MV-4-11 (cell line): ENCODE data around the gene PALLD.
A peak's percentile ranks its signal among the peaks of the same experiment; 100 is the strongest.

ENCODE experiments used
- DNase-seq: peaks from one replicate; lab custom pipeline; 2025; lab: John Stamatoyannopoulos, UW

The PALLD gene

DNA sequence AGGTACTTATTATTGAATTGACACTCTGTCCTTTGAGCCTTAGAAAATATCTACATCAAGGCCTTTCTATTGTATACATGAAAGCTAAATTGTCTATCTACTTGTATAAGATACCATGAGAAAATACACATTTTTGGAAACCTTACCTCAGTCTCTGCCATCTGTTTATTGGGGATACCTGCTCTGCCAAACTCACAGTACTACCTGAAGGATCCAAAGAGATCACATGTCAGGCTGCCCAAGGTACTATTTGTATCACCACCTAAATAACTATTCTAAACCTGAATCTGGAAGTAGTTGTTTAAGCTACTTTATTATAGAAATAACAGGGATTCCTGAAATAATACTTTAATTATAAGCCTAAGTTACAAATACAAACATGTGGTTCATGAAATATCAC lies 126.2 kb downstream of the PALLD start:
- no peak for DNase-seq

DNA sequence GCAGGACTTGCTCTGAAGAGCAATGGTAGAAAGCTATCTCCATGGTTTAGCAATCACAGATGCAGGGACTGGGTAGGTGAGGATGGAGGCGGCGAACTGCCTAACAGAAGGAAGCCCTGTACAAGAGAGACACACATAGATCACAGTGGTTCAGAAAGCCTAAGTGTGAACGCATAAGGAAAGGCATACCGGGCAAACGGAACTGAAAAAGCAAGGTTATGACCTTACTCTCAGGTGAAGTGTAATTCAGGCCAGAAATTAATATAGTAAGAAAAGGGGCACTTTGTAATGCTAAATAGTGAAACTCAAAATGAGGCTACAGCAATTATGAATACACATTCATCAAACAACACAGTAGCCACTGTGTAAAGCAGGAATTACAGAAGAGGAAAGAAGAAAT lies 126.6 kb downstream of the PALLD start:
- no peak for DNase-seq

DNA sequence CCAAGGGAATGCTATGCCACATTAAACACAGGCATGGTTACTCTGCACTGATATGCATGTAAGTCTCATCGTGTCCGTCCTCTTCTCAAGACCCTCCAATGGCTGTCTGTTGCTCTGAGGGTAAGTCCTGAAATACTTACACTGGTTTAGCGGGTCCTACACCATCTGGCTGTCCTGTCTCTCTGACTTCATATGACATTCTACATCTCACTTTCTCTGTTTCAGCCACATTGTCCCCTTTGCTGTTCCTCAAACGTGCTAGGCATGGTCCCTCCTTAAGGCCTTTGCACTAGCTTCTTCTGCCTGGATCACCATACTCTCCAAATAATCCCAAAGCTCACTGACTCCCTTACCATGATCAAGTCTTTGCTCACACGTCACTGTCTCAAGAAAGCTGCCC lies 131.4 kb downstream of the PALLD start:
- DNase-seq, result no peak

DNA sequence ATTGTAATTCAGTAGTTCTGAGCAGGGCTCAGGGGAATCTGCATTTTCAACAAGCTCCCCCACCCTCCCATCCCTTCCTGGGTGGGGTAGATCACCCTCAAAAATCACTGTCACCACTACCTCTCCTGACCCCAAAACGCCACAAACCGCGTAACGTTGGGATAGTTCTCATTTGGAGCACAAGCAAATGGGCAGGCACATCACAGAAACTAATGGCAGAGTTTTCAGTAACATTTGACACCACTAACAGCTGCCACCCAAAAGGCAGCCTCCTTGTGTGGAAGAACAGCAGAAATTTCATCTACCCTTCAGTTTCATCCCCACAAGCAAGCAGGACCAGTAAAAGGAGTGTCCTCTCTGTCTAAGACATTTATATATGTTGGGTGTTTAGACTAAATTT lies 132.7 kb downstream of the PALLD start:
- DNase-seq, result no peak

DNA sequence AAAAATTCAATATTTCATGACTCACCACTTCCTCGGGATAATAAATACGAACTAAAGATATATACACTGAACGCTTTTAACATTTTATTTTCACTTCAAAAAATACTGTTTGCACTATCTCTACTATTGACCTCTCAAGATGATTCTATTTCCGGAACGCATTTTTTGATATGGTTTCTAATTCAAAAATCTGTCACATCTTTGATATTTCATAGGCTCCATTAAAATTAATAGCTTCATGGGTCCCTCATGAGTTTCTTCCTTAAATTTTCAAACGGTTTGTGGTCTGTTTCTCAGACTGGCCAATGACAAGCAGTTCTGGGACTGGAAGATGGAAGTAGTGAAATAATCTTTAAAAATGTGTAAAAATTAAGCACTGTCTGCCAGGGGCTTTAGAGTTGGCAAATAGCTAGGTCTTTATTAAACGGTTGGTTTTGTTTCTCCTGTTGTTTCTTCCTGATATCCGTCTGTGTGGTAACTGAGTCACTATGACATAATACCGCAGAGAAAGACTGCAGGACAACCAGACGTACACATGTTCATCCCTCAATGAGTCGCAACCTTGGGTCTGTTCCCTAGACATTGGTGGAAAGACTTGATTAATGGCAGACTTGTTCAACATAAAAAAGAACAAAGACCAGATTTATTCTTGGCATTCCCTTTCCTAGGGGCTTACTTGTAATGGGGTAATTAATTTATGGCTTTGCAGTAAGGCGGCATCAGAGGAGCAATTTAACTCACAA lies 133.8 kb downstream of the PALLD start:
- DNase-seq, result no peak

DNA sequence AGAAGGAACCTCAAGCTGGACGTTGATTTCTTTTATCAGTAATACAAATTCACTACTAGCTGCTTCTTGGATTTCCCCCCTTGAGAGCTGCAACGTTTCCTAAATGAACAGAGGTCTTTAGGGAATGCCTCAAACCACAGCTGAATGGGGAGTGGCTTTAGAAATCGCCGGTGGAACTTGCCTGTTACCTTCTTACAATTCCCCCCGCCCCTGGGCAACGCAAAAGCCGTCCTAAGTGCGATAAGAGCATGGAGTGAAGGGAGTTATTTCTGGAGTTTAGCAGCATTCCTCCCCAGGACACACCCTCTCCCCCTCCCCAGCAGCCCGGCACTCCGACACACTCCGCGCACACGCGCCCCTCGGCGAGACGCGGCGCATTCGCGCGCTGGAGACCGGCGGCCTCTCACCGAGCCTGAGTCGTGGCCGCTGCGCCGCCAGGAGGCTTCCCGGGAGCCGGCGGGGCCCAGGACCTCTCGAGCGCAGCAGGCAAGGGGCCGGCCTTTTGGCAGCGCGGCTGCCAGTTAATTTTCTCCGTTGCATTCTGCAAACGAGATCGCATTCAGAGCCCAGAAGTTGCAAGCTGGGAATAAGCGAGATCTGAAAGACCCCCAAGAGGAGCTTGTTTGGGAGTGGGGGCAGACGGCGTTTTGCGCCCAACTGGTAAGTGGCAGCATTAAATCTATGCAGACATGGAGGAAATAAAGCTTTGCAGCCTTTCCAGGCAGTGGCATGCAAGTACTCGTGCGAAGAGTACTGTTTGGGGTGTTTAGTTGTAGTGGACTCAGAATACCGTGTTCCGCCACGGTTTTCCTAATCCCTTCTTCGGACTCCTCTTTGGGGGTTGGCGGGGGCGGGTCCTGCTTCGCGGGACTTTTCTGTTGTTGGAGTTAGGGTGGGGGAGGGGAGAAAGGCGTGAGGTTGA lies 134.7 kb downstream of the PALLD start:
- DNase-seq, result no peak

DNA sequence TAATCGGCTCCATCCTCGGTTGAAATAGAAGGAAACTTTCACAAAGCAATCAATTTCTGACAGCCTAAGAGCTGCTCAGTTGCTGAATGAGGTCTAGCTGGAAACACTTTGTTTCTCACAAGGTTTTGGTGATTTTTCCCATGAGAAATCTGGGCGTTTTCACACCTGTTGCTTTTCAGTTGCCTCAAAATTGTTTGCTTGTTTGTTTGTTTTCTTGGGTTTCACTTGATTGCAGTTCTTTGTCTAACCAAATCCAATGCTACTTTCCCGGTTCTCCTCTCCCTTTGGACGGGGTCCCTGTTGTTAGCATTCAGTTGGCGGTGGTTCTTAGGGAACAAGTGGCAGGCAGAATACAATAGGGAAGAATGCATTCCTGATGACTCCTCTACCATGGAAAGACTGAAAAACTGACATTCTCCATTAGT lies 135.5 kb downstream of the PALLD start:
- no peak for DNase-seq

DNA sequence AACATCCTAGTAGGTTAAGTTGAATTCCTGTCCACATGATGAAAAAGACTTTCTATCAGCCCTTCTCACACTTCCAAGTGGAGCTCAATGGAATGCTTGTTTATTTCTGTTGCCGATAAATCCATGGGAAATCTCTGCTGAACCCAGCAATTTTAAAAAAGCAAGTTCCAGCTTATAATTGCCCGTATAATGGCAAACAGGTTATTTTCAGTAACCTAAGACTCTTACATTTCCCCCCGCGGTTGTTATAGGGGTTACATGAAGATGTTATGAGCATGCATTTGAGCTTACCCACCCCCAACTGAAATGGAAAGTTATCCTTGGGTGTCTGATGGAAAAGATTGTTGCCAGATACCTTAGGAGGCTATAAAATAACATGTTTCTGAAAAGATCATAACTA lies 136.2 kb downstream of the PALLD start:
- no peak for DNase-seq

DNA sequence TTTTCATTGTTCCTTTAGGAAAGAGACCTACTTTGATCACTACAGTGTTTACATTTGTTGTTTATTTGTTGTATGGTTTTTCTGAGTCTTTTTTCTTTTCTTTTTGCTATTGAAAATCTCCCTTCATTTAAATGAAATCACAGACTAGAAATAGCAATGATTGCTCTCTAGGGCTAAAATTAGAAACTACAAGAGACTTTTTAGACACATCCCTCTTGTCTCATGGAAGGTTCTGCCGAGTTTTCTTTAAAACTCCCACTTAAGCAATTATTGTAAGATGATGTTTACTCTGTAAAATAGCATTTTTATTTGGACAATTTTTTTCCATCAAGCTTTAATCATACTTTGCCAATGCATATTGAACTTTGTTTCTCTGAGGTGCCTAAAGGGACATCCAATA lies 136.6 kb downstream of the PALLD start:
- DNase-seq, result no peak

DNA sequence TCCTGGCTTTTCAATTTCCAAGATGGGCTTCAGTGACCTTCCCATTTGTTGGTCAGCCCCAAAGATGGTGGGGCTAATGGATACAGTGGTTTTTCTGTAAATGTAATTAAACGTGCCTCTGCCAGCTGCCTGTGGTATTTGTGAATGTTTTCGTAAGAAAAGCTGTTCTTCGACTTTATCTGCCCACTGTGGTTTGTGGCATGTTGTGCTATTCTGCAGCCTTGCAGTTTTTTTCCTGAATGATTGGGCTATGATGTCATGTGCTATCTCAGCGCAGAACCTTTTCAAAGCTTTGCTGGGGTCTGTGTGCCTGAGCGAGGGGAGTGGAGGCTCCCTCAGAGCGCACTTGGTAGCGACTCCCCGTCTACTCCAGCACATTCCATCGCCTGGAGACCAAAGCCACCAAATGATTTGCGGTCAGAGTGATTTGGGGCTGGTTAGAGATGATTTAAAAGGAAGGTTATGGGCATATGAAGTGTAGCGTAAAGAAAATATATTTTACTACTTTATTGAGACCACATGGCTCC lies 137.5 kb downstream of the PALLD start:
- DNase-seq, result peak; percentile 65

DNA sequence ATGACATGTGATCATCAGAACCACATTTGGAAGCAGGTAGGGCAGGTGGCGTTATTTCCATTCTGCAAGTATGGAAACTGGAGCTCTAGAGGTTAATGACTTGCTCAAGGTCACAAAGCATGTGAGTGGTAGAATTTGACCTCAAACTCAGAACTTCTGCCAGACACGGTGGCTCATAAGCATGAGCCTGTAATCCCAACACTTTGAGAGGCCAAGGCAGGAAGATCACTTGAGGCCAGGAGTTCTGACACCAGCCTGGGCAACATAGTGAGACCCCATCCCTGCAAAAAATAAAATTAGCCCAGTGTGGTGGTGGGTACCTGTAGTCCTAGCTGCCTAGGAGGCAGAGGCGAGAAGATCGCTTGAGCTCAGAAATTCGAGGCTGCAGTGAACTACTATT lies 139.2 kb downstream of the PALLD start:
- DNase-seq, result no peak

DNA sequence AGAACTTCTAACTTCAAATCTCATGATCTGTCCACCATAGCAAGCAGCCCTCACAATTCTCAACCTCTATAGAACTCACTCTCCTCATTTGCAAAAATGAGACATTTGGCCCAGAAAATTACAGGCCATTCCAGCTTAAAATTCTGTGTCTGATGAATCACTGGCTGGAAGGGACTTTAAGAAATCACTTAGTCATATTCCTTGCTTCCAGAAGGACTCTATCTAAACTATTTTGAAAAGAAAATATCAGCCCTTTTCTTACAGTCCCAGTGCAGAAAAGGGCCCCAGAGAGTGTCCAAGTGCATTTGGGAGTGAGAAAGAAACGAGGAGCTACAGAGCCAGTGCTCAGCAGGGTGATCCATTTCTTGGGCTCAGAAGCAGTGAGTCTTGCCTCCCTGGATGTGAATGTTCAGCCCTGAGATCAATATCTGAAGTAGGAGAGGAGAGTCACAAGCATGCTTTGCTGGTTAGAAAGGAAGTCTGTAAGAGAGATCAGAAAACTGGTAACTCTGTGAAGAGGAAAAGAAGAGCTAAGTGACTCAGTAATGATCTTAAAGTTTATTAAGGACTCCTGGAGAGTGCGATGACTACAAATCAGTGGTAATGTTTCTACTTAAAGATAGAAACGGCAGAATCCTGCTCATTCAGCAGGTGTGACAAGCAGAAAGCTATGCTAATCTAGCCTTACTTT lies 139.8 kb downstream of the PALLD start:
- DNase-seq, result no peak

DNA sequence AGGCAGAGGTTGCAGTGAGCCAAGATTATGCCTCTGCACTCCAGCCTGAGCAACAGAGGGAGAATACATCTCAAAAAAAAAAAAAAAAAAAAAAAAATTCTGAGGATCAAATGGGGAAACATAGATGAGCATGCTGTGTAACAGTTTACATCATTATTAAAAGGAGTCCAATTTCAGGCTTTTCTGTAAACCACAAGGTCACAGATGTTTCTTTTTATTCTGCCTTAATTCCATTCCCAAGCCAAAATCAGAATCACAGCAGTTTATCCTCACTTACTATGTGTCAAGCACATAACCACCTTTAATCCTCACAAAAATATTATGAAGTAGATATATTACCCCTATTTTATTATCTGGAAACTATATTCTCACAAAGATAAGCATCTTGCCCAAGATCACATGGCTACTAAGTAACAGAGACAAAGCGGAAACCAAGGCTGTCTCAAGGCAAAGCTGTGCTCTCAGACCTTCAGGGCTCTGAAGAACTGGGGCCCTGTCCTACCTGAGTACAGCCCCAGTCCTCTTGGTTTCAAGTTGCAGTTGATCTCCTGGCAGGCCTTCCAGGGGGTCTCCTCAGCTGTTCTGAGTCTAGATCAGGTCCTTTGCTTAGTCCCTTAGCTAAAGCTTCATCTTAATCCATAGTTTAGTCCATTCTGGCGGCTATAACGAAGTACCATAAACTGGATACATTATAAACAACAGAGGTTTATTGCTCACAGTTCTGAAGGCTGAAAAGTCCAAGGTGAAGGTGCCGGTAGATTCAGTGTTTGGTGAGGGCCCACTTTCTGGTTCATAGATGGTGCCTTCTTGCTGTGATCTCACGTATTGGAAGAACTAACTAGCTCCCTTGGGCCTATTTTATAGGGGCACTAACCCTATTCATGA lies 141.3 kb downstream of the PALLD start:
- DNase-seq, result no peak

DNA sequence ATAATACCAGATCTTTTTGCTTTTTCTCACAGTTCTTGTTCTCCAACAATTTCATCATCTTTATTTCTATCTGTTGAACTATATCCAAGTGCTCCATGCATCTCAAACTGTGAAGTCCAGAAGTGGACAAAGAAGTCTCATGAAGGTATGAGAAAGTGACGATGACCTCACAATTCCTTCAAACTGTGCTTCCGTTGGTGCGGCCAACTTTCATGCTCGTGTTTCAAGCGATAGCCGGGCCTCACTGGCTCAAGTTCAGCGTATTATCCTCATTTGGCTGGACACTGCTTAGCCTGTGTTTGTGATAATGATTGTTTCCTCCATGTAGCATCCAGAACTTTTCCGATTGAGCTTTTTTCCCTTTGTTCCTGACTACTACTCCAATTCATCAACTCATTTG lies 143.1 kb downstream of the PALLD start:
- no peak for DNase-seq

DNA sequence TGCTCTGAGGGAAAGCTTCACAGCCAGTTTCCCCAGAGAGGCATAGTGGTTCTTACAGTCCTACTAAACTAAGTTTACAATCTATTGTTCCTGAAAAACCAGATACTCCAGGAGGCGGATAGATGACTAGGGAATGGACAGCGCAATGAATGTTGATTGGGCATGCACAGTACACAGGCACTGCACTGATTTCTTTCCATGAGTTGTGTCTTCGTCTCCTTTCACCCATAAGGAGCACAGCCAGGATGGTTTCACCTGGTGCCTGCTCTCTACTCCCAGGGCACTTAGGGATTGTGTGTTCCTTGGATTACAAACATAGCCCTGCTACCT lies 144.9 kb downstream of the PALLD start:
- DNase-seq, result no peak

DNA sequence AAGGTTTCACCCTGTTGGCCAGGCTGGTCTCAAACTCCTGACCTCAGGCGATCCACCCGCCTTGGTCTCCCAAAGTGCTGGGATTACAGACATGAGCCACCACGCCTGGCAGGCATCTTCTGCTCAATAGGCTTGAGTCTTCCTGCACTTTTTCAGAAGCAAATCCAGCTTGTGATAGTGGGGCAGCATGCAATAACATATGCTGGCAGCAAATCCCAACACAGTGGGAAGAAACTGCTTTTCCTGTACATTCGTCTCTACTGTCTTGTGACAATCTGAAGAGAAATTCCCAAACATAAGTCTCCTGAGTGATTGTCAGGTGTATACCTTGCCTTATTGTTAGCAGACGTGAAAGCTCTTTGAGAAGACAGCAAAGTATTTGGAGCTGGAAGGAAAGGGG lies 145.7 kb downstream of the PALLD start:
- no peak for DNase-seq

DNA sequence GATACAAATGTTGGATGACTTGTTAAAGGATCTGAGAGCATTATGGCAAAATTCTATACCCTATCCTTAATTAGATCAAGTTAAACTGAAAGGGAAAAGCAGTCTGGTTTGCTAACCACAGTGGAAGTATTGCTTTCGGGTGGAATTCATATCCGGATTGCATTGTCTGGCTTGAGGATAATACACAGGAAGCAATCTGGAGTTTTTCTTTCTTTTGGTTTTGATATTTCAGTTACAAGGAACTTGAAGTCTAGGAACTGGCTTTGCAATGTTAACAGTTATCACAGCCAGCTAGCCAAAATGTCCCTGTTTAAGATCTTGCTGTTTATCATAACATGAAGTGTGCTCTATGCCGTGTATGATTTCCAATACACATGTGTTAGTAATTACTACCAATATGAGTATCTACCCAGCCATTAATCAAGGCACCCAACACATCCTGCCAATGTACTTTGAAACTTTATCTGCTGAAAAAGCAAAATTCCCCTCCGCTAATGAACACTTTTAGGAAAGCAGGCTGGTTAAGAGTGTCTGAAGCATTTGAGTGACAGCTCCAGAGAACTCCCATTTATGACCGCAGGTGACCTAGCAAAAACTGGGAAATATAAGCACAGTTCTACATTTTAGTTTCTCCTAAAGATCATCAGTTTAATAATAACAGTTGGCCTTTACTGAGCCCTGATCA lies 146.4 kb downstream of the PALLD start:
- DNase-seq, result no peak

DNA sequence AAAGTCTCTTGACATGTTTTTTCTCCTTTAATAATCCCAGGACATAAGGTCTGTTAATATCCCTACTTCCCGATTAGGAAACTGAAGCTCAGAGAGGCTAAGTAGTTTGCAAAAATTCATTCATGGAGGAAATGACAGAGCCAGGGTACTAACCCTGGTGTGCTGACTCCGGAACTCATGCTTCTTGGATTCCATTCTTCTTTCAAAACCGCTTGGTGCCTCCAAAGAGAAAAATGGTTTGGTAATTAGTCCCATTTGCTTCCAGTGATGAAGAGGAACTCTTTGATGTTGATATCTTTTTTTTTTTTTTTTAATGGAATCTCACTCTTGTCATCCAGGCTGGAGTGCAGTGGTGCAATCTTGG lies 146.9 kb downstream of the PALLD start:
- no peak for DNase-seq

DNA sequence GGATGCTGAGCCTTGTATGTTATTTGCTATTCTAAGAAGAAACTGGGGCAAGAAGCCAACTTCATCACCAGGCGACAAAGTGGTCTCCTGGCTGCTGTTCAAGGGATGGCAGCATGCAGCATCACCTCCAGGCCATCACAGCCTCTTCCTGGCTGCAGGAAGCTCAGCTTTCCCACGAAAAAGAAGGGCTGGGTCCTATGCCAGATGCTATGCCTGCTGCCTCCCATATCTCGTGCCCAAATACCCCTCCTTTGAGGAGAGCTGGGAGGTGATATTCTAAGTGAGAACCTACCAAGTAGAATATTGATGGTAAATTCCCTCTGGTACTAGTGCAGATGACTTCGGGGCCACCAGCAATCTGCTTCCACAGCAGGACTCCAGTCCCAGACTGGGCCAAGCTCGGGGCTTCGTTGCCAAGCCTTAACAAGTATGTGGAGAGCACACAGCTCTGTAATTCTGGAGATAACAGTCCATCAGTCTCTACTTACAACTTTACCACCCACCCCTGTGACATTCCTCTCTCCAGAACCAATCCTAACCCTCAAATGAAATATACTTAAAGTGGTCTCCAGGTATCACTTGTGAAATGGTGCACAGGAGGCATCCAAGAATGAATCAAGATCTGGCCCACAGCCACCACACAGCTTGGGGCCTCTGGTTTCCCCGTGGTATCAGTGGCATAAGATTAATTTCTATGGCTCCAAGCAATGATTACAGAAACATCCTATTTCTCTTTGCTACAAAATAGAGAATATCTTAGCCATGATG lies 149.3 kb downstream of the PALLD start:
- no peak for DNase-seq

DNA sequence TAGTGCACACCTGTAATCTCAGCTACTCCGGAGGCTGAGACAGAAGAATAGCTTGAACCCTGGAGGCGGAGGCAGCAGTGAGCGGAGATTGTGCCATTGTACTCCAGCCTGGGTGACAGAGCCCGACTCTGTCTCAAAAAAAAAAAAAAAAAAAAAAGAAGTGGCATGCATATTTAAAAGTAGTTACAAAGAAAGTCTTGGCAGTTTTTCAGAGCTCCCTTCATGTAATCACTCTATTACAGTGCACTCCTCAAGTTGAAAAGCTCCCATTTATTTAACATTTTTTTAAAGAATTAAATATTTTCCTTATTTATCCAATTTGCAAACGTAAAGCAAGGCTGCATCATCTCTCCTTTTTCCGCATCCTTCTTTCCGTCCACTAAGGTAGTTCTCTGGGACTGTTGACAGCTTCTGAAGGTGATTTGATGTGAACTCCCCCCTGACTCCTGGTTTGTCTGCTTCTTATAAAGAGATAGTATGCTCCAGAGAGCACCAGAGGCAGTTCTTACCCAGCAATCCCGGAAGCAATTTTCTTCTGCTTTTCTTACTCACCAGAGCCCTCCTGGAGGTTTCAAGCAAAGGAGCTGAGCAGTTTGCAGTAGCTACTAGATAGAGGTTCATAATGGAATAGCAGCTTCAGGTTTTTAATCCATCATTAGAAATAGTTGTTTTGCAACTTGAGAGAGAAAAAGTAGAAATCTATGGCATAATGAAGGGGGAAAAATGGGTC lies 151.0 kb downstream of the PALLD start:
- DNase-seq, result no peak
